OCI-LY3 (cell line): ENCODE data around the gene APOA4.

ENCODE experiments used
- EZH2phosphoT487 ChIP-seq: fragments of 200-600 bp; shearing (Covaris generic); IDR thresholded peaks from 2 replicates; pipeline ENCODE4 v1.6.1; 2018; ENCODE audit warnings: antibody characterized with exemption, mixed run types, low read depth
- TF ChIP-seq, protein P1 (sequence below): fragments of 200-600, 300-600 bp; sonication (generic); IDR thresholded peaks from 2 replicates; pipeline ENCODE4 v1.5.1; 2014; ENCODE audit warnings: antibody characterized with exemption, low read length, low read depth

DNA sequence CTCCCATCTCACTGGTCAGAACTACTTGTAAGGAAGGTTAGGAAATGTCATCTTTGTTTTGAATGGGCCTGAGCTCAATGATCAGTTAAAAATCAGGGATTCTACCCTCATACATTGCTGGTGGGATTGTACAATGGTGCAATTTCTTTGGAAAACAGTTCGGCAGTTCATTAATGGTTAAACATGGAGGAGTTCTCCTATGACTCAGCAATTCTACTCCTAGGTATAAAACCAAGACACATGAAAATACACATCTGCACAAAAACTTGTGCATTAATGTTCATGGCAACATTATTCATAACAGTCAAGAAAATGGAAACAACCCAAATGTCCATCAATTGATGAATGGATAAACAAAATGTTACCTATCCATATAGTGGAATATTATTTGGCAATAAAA lies 26.6 kb downstream of the APOA4 start:
- TF ChIP-seq, protein P1, sequence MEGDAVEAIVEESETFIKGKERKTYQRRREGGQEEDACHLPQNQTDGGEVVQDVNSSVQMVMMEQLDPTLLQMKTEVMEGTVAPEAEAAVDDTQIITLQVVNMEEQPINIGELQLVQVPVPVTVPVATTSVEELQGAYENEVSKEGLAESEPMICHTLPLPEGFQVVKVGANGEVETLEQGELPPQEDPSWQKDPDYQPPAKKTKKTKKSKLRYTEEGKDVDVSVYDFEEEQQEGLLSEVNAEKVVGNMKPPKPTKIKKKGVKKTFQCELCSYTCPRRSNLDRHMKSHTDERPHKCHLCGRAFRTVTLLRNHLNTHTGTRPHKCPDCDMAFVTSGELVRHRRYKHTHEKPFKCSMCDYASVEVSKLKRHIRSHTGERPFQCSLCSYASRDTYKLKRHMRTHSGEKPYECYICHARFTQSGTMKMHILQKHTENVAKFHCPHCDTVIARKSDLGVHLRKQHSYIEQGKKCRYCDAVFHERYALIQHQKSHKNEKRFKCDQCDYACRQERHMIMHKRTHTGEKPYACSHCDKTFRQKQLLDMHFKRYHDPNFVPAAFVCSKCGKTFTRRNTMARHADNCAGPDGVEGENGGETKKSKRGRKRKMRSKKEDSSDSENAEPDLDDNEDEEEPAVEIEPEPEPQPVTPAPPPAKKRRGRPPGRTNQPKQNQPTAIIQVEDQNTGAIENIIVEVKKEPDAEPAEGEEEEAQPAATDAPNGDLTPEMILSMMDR = no peak
- no peak for TF ChIP-seq EZH2phosphoT487
